Activated CD4-positive, CD25-positive, alpha-beta regulatory T cell (primary cell): Measurements from ENCODE around the gene USP36.

Source experiments
- DNase-seq, 4 experiments: peaks; one replicate each; lab custom pipeline; 2025; lab: John Stamatoyannopoulos, UW

The USP36 gene

GRCh38 chr17:78839235-78839761, 1.3 kb downstream of the USP36 start:
- no peak for DNase-seq

- DNase-seq: no peak
These were observed 2.0 kb downstream of the USP36 start for GRCh38 chr17:78838574-78839005.

GRCh38 chr17:78836420-78837021, 4.1 kb downstream of the USP36 start:
- no peak for DNase-seq

- DNase-seq: no peak
These were observed 6.0 kb downstream of the USP36 start for GRCh38 chr17:78834571-78834970.

- no peak for DNase-seq
These were observed 8.1 kb downstream of the USP36 start for GRCh38 chr17:78832541-78832810.

- DNase-seq: no peak
These were observed 8.7 kb downstream of the USP36 start for GRCh38 chr17:78831688-78832540.

GRCh38 chr17:78829477-78829876, 11.1 kb downstream of the USP36 start:
- no peak for DNase-seq

- no peak for DNase-seq
These were observed 12.0 kb downstream of the USP36 start for GRCh38 chr17:78828470-78829185.

GRCh38 chr17:78826836-78827509, 13.6 kb downstream of the USP36 start:
- no peak for DNase-seq

- no peak for DNase-seq
These were observed 14.2 kb downstream of the USP36 start for GRCh38 chr17:78826421-78826820.

GRCh38 chr17:78825696-78826095, 14.9 kb downstream of the USP36 start:
- no peak for DNase-seq

- no peak for DNase-seq
These were observed 16.4 kb downstream of the USP36 start for GRCh38 chr17:78824240-78824639.

GRCh38 chr17:78823282-78824046, 17.1 kb downstream of the USP36 start:
- DNase-seq: no peak

GRCh38 chr17:78822552-78822951, 18.1 kb downstream of the USP36 start:
- DNase-seq: no peak

- no peak for DNase-seq
These were observed 18.7 kb downstream of the USP36 start for GRCh38 chr17:78821961-78822360.

- no peak for DNase-seq
These were observed 19.8 kb downstream of the USP36 start for GRCh38 chr17:78820841-78821240.

GRCh38 chr17:78819806-78820792, 20.5 kb downstream of the USP36 start:
- no peak for DNase-seq

GRCh38 chr17:78819402-78819801, 21.2 kb downstream of the USP36 start:
- DNase-seq: no peak

- DNase-seq: no peak
These were observed 21.7 kb downstream of the USP36 start for GRCh38 chr17:78818932-78819331.

- DNase-seq: no peak
These were observed 22.3 kb downstream of the USP36 start for GRCh38 chr17:78818152-78818846.
